A172 (cell line): ENCODE measurements around the gene PLA2G4B. TPM values are rescaled to one million over a fixed set of nuclear protein-coding genes. Genes with fewer than 3 reads are reported as not detected.

Experiments used
- DNase-seq: peaks from one replicate; pipeline ENCODE4 v3.0.0-alpha.2; 2015; ENCODE audit warnings: low spot score
- total RNA-seq: library from RNA; depleted of rRNA; stranded (reverse); fragments of >200 nt; shearing (Covaris generic); gene quantifications from 2 replicates; pipeline ENCODE4 v1.2.3, GENCODE V29; 2014; rRNA removed

PLA2G4B gene
- 0.57 and 0.84 TPM in 2 replicates for total RNA-seq

- no peak for DNase-seq
These were observed at the start of gene PLA2G4B for GRCh38 chr15:41838400-41838897. Gene PLA2G4B (plus strand): TSS chr15:41838847. CDS start chr15:41838914, 67 bp downstream.

GRCh38 chr15:41789236-41789635 lies 49.4 kb upstream of the PLA2G4B start:
- DNase-seq, result no peak

- no peak for DNase-seq
These were observed 49.0 kb upstream of the PLA2G4B start for GRCh38 chr15:41789662-41790061.

- no peak for DNase-seq
These were observed 48.5 kb upstream of the PLA2G4B start for GRCh38 chr15:41790169-41790568.

GRCh38 chr15:41790756-41791546 lies 47.7 kb upstream of the PLA2G4B start:
- peak; percentile 63 for DNase-seq

GRCh38 chr15:41791547-41791937 lies 47.1 kb upstream of the PLA2G4B start:
- DNase-seq, result no peak

- no peak for DNase-seq
These were observed 46.5 kb upstream of the PLA2G4B start for GRCh38 chr15:41792000-41792637.

GRCh38 chr15:41794081-41794480 lies 44.6 kb upstream of the PLA2G4B start:
- no peak for DNase-seq

GRCh38 chr15:41795996-41796856 lies 42.4 kb upstream of the PLA2G4B start:
- DNase-seq, result no peak

GRCh38 chr15:41797201-41797944 lies 41.3 kb upstream of the PLA2G4B start:
- DNase-seq, result no peak

- no peak for DNase-seq
These were observed 39.8 kb upstream of the PLA2G4B start for GRCh38 chr15:41798607-41799487.

GRCh38 chr15:41799488-41799805 lies 39.2 kb upstream of the PLA2G4B start:
- no peak for DNase-seq

- DNase-seq, result no peak
These were observed 37.5 kb upstream of the PLA2G4B start for GRCh38 chr15:41801185-41801584.

GRCh38 chr15:41801850-41802455 lies 36.7 kb upstream of the PLA2G4B start:
- DNase-seq, result peak; percentile 16

GRCh38 chr15:41804361-41804760 lies 34.3 kb upstream of the PLA2G4B start:
- DNase-seq, result no peak

- DNase-seq, result no peak
These were observed 33.6 kb upstream of the PLA2G4B start for GRCh38 chr15:41804916-41805666.

- no peak for DNase-seq
These were observed 32.9 kb upstream of the PLA2G4B start for GRCh38 chr15:41805711-41806110.

- DNase-seq, result peak; percentile 41
These were observed 32.1 kb upstream of the PLA2G4B start for GRCh38 chr15:41806291-41807181.
